ENCODE data around the gene KHSRP.
"Not testable (repeated sequence)": the region's sequence is repeated elsewhere in the genome, so short reads cannot be mapped to it uniquely, and the experiment has no call there.

KHSRP gene

DNA sequence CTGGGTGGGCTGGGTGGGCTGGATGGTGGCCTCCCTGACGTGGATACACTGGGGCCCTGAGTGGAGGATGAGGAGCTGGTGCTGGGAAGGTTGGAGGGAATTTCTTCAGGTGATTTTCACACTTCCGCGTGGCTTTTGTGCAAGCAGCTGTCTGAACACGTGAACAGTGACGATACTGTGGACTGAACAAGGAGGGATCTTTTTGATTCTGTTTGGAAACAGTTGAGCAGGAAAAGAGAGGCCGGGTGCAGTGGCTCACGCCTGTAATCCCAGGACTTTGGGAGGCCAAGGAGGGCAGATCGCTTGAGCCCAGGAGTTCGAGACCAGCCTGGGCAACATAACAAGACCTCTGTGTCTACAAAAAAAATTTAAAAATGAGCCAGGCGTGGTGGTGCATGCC is 22.6 kb downstream of the KHSRP start:
- in situ Hi-C loops (cut with HindIII; ENCODE audit: low pct_ligation_motif_present, low sequenced_read_pairs) = no loop called here
- Histone ChIP-seq H3K36me3 (replicated peaks) (no peaks in the 10 kb centered on the region), H3K4me3 (ENCODE audit: low read depth, low read length) (no peak overlapping the region), H3K27ac (no peak overlapping the region), H3K27me3 (replicated peaks) (no peaks in the 10 kb centered on the region)
- TF ChIP-seq CTCF (IDR thresholded peaks at IDR 0.05; ENCODE audit: low read depth, low read length, missing control alignments) = no peak
- no peak for DNase-seq

- in situ Hi-C loops (cut with HindIII; ENCODE audit: low pct_ligation_motif_present, low sequenced_read_pairs); H3K27me3 ChIP-seq (replicated peaks); H3K27ac ChIP-seq; H3K36me3 ChIP-seq (replicated peaks); DNase-seq; H3K4me3 ChIP-seq (ENCODE audit: low read depth, low read length): not testable (repeated sequence)
These were observed 24.3 kb downstream of the KHSRP start for GRCh38 chr19:6400062-6400944.

GRCh38 chr19:6396305-6396704 is 28.3 kb downstream of the KHSRP start:
- no peaks in the 10 kb centered on the region for H3K27me3 ChIP-seq (replicated peaks)
- no peak overlapping the region for H3K4me3 ChIP-seq (ENCODE audit: low read depth, low read length)
- DNase-seq = no peak
- H3K36me3 ChIP-seq (replicated peaks) = no peaks in the 10 kb centered on the region
- no peak overlapping the region for H3K27ac ChIP-seq
- no peak for TF ChIP-seq CTCF (IDR thresholded peaks at IDR 0.05; ENCODE audit: low read depth, low read length, missing control alignments)
- in situ Hi-C loops (cut with HindIII; ENCODE audit: low pct_ligation_motif_present, low sequenced_read_pairs) = no loop called here

DNA sequence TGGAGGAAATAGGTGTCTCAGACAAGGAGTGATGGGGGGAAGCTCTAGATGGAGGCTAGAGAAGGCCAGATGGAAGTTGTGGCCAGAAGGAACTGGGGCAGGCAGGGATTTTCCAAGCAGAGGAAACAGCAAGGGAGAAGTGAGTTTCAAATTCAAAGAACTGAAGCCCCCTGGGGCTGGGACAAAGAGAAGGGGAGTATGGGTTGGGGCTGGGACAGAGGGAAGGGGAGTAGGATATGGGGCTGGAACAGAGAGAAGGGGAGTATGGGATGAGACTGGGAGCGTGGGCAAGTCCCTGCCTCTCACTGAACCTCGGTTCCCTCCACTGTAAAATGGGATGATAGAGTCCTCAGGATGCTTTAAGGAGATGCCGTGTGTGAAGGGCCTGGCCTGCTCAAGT is 29.8 kb downstream of the KHSRP start:
- in situ Hi-C loops (cut with HindIII; ENCODE audit: low pct_ligation_motif_present, low sequenced_read_pairs) = no loop called here

DNA sequence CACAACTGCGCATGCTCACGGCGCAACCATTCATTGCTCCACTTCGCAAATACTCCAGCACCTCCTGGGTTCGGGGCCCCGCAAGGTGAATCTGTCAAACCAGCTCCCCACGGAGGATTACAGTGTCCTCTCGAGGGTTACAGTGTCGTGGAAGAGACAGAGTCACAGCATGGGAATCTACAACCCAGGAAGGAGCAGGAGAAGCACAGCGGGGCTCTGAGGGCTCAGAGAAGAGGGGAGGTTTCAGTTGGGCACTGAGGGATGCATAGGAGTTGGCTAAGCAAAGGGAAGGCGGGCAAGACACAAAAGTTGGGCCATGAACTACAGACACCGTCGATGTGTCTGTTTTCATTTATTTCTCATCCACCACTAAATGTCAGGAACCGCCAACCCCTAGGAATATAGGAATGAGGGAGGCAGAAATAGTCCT is 30.6 kb downstream of the KHSRP start:
- in situ Hi-C loops (cut with HindIII; ENCODE audit: low pct_ligation_motif_present, low sequenced_read_pairs) = no loop called here
- no peak for TF ChIP-seq CTCF (IDR thresholded peaks at IDR 0.05; ENCODE audit: low read depth, low read length, missing control alignments)
- H3K27me3 ChIP-seq (replicated peaks) = no peaks in the 10 kb centered on the region
- peak overlapping the region; percentile 93 for H3K27ac ChIP-seq
- DNase-seq = no peak
- peak overlapping the region; percentile 92 for H3K4me3 ChIP-seq (ENCODE audit: low read depth, low read length)
- H3K36me3 ChIP-seq (replicated peaks) = peaks cover 8% of the 10 kb centered on the region

More for the DNA sequence above, 29.8 kb downstream of the KHSRP start:
- no peaks in the 10 kb centered on the region for H3K27me3 ChIP-seq (replicated peaks)
- H3K36me3 ChIP-seq (replicated peaks) = peaks cover 3% of the 10 kb centered on the region
- no peak for TF ChIP-seq CTCF (IDR thresholded peaks at IDR 0.05; ENCODE audit: low read depth, low read length, missing control alignments)
- no peak overlapping the region for H3K4me3 ChIP-seq (ENCODE audit: low read depth, low read length)
- no peak for DNase-seq
- H3K27ac ChIP-seq = no peak overlapping the region

- in situ Hi-C loops (cut with HindIII; ENCODE audit: low pct_ligation_motif_present, low sequenced_read_pairs) = no loop called here
- H3K36me3 ChIP-seq (replicated peaks) = peaks cover 15% of the 10 kb centered on the region
- H3K27ac ChIP-seq = peak within 1 kb of the TSS; percentile 93
- peak; percentile 30 for TF ChIP-seq CTCF (IDR thresholded peaks at IDR 0.05; ENCODE audit: low read depth, low read length, missing control alignments)
- peak; percentile 93 for DNase-seq
- peak within 1 kb of the TSS; percentile 92 for H3K4me3 ChIP-seq (ENCODE audit: low read depth, low read length)
- H3K27me3 ChIP-seq (replicated peaks) = no peaks in the 10 kb centered on the region
These were observed 31.3 kb downstream of the KHSRP start, which contains the start of gene GTF2F1 for GRCh38 chr19:6393074-6393982. Gene GTF2F1 (minus strand): TSS chr19:6393164. CDS start chr19:6392995, 169 bp downstream.
